GM21390 (cell line): ENCODE measurements around the gene CBLL1.

Source experiments
- ATAC-seq: cut with Tn5 transposase; IDR thresholded peaks from one replicate; pipeline ENCODE4 v1.9.1; 2021; ENCODE audit not compliant: unreplicated experiment

The CBLL1 gene

GRCh38 chr7:107742678-107743566, 1.0 kb upstream of the CBLL1 start:
- ATAC-seq, result peak; percentile 37

- ATAC-seq, result peak; percentile 34
Measured at GRCh38 chr7:107744345-107744750, 406 bp downstream of the CBLL1 start.

GRCh38 chr7:107746006-107746405, 2.1 kb downstream of the CBLL1 start:
- no peak for ATAC-seq

GRCh38 chr7:107751113-107751512, 7.2 kb downstream of the CBLL1 start:
- ATAC-seq, result no peak

- no peak for ATAC-seq
Measured at GRCh38 chr7:107754642-107755041, 10.7 kb downstream of the CBLL1 start.

GRCh38 chr7:107758667-107759066, 14.7 kb downstream of the CBLL1 start:
- ATAC-seq, result no peak

GRCh38 chr7:107767391-107767790, 23.4 kb downstream of the CBLL1 start:
- no peak for ATAC-seq

- ATAC-seq, result no peak
Measured at GRCh38 chr7:107768263-107768662, 24.3 kb downstream of the CBLL1 start.

GRCh38 chr7:107773027-107773426, 29.1 kb downstream of the CBLL1 start:
- ATAC-seq, result no peak

- ATAC-seq, result no peak
Measured at GRCh38 chr7:107777702-107778101, 33.8 kb downstream of the CBLL1 start.

- ATAC-seq, result no peak
Measured at GRCh38 chr7:107778283-107778682, 34.3 kb downstream of the CBLL1 start.

GRCh38 chr7:107779647-107780099, 35.7 kb downstream of the CBLL1 start:
- ATAC-seq, result no peak

GRCh38 chr7:107782374-107782773, 38.4 kb downstream of the CBLL1 start:
- ATAC-seq, result no peak

GRCh38 chr7:107783648-107784047, 39.7 kb downstream of the CBLL1 start:
- no peak for ATAC-seq

- no peak for ATAC-seq
Measured at GRCh38 chr7:107785170-107785569, 41.2 kb downstream of the CBLL1 start.

- no peak for ATAC-seq
Measured at GRCh38 chr7:107785926-107786325, 42.0 kb downstream of the CBLL1 start.

- no peak for ATAC-seq
Measured at GRCh38 chr7:107788216-107788615, 44.3 kb downstream of the CBLL1 start.

- ATAC-seq, result no peak
Measured at GRCh38 chr7:107788662-107789061, 44.7 kb downstream of the CBLL1 start.

GRCh38 chr7:107789647-107790046, 45.7 kb downstream of the CBLL1 start:
- ATAC-seq, result no peak

- ATAC-seq, result no peak
Measured at GRCh38 chr7:107792364-107792763, 48.4 kb downstream of the CBLL1 start.

- no peak for ATAC-seq
Measured at GRCh38 chr7:107799647-107800264, 55.8 kb downstream of the CBLL1 start.

- no peak for ATAC-seq
Measured at GRCh38 chr7:107803009-107803610, 59.2 kb downstream of the CBLL1 start, which contains the start of gene SLC26A3. TSS of gene SLC26A3 (minus strand) at chr7:107803223. CDS start at chr7:107794509, 8,714 bp downstream.
